ENCODE results near the gene NKX2-2.
"Not testable (repeated sequence)": the region's sequence is repeated elsewhere in the genome, so short reads cannot be mapped to it uniquely, and the experiment has no call there.

NKX2-2 gene

DNA sequence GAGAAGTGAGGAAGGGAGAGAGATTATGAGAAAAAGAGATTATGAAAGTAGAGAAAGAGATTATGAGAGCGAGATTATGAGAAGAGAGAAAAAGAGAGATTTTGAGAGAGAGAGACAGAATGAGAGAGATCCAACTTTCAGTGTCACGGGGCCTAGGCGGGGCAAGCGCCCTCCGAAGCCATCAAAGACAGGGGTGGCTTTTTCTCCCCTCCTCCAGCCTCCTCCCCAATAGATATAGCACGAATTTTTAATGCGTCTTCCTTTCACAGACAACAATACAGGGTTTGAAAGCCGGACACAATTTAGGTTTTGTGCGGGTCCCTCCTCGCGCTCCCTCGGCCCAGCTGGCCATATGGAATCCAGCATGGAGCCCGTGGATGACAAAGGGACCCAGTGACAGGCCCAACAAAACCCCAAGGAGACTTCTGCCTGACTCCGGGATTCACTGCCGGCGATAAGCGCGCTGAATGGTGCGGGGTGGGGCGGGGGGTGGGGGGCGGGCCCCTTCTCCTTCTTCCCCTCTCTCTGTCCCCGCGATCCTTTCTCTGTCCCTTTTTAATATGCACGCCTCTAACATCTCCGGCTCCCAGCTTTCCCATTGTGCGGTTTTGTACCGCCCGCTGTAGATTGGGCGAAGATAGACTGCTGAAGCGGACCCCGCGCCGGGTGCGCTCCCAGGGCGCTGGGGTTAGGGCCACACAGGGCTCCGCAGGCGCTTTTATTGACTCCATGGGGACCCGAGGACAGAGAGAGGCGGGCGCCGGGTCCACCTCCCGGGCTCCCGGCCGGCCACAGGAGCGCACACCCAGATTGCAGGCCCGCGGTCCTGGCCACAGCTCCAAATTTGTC, 5.4 kb downstream of the NKX2-2 start:
- no peak for DNase-seq

- DNase-seq, result no peak
Observed at GRCh38 chr20:21507400-21508229, 6.2 kb downstream of the NKX2-2 start.

GRCh38 chr20:21505810-21506530, 7.9 kb downstream of the NKX2-2 start:
- DNase-seq, result no peak

- no peak for DNase-seq
Observed at GRCh38 chr20:21505161-21505809, 8.6 kb downstream of the NKX2-2 start.

GRCh38 chr20:21504323-21504722, 9.5 kb downstream of the NKX2-2 start:
- DNase-seq, result no peak

- no peak for DNase-seq
Observed at GRCh38 chr20:21503345-21503744, 10.5 kb downstream of the NKX2-2 start.

DNA sequence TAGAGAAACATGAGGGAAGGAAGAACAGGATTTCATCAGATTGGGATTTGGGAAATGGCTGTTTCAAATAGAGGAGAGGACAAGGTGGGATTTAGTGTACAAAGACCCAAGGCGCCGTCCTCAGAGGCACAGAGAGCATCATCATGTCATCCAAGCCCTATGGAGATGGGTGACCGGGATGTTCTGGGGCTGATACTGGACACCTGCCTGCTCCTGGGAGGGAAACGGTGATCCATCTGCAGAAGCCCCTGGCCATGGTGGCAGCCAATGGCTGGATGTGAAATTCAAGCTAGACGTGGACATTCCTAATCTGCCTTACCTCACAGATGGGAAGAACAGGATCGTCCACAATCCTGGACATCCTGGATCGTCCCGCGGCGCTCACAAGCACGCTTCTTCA, 12.7 kb downstream of the NKX2-2 start:
- DNase-seq, result no peak

- DNase-seq, result no peak
Observed at GRCh38 chr20:21500599-21500998, 13.3 kb downstream of the NKX2-2 start.

GRCh38 chr20:21499641-21500040, 14.2 kb downstream of the NKX2-2 start:
- no peak for DNase-seq

GRCh38 chr20:21498635-21499034, 15.2 kb downstream of the NKX2-2 start:
- DNase-seq, result no peak

- no peak for DNase-seq
Observed at GRCh38 chr20:21498195-21498594, 15.7 kb downstream of the NKX2-2 start.

DNA sequence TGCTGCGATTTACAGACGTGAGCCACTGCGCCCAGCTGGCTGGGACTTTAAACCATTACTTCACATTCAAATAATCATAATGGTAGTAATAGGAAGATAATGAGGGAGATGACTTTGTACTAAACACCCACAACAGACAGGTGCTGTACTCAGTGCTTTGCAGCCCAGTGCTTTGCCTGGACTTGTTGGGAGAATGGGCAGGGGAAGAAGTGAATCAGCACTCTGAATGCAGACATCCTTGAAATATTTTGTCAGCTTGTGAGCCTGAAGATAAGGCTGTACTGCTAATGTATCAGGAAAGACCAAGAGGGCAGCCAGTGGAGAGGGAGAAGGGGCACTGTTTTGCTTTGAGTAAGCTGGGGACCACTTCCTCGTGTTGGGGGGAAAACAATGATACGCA, 17.4 kb downstream of the NKX2-2 start:
- DNase-seq, result no peak

DNA sequence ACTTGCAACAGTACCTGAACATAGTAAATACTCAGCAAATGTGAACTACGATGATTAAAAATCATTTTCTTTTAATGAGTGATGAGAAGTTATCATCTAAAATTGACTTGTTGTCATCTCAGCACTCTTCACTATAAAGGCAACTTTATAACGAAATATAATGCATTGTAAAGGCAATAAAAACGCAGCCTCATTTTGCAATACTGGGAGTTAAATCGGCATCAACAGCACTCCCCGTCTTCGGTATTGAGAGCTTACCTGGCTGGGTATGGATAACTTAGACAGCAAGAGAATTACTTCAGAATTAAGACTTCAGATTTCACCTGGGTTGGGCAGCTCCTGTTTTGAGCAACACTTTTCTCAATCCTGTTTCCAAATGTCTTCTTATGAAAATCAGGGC, 20.8 kb downstream of the NKX2-2 start:
- no peak for DNase-seq

GRCh38 chr20:21490105-21490504, 23.8 kb downstream of the NKX2-2 start:
- no peak for DNase-seq

GRCh38 chr20:21480144-21480543, 33.7 kb downstream of the NKX2-2 start:
- DNase-seq, result not testable (repeated sequence)

DNA sequence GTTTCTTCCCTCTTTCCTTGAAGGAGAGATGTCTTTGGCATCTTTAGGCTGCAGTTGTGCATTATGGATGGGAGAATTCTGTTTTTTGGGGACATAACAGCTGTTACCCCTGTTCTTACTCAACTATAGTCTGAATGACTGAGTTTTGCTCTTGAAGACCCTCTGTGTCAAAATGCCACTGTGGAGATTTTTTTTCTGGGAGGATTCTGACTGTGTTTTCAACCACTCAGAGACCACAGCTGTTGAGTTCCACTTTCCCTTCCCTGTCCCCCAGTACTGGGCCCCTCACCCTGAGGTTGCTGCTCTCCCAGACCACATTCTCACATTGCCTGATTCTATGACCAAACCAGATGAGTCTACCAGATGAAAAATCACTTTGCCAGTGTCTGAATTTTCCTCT, 48.1 kb downstream of the NKX2-2 start:
- no peak for DNase-seq

- DNase-seq, result no peak
Observed at GRCh38 chr20:21464916-21465315, 48.9 kb downstream of the NKX2-2 start.

Data from NCI-H524 treated with DMSO at 0.1 percent for 48 hours (cell line).